TTC549 (cell line): ENCODE results near the gene VSTM4.

Experiments used
- FAIRE-seq: peaks from 2 replicates; lab custom pipeline; 2012; peaks lifted over from hg19 to GRCh38; lab: Jason Lieb, UNC

Gene VSTM4

GRCh38 chr10:49007129-49007528 is 108.2 kb downstream of the VSTM4 start:
- no peak for FAIRE-seq

- FAIRE-seq = no peak
These were observed 110.1 kb downstream of the VSTM4 start for GRCh38 chr10:49005270-49005669.

GRCh38 chr10:49001870-49002672 is 113.3 kb downstream of the VSTM4 start:
- no peak for FAIRE-seq

- no peak for FAIRE-seq
These were observed 113.9 kb downstream of the VSTM4 start for GRCh38 chr10:49001402-49001801.

GRCh38 chr10:49000437-49001398 is 114.6 kb downstream of the VSTM4 start:
- FAIRE-seq = no peak

GRCh38 chr10:48999346-48999745 is 116.0 kb downstream of the VSTM4 start:
- no peak for FAIRE-seq

- FAIRE-seq = no peak
These were observed 119.0 kb downstream of the VSTM4 start for GRCh38 chr10:48996329-48996728.

GRCh38 chr10:48993627-48994026 is 121.7 kb downstream of the VSTM4 start:
- FAIRE-seq = no peak

- no peak for FAIRE-seq
These were observed 125.1 kb downstream of the VSTM4 start for GRCh38 chr10:48990226-48990625.

- no peak for FAIRE-seq
These were observed 129.6 kb downstream of the VSTM4 start for GRCh38 chr10:48985621-48986158.

GRCh38 chr10:48983648-48984351 is 131.5 kb downstream of the VSTM4 start:
- FAIRE-seq = no peak

GRCh38 chr10:48982584-48982983 is 132.7 kb downstream of the VSTM4 start:
- no peak for FAIRE-seq

- FAIRE-seq = no peak
These were observed 133.9 kb downstream of the VSTM4 start for GRCh38 chr10:48981310-48981907.

- FAIRE-seq = no peak
These were observed 137.0 kb downstream of the VSTM4 start for GRCh38 chr10:48978318-48978717.

GRCh38 chr10:48976196-48976595 is 139.1 kb downstream of the VSTM4 start:
- no peak for FAIRE-seq

GRCh38 chr10:48974510-48975156 is 140.7 kb downstream of the VSTM4 start:
- no peak for FAIRE-seq

- no peak for FAIRE-seq
These were observed 142.3 kb downstream of the VSTM4 start for GRCh38 chr10:48973065-48973464.

GRCh38 chr10:48970654-48971053 is 144.7 kb downstream of the VSTM4 start:
- no peak for FAIRE-seq

GRCh38 chr10:48970046-48970445 is 145.3 kb downstream of the VSTM4 start:
- no peak for FAIRE-seq

GRCh38 chr10:48968036-48968435 is 147.3 kb downstream of the VSTM4 start:
- FAIRE-seq = no peak

- FAIRE-seq = no peak
These were observed 149.9 kb downstream of the VSTM4 start for GRCh38 chr10:48965460-48965859.
